ENCODE data around the gene EXOSC1. TPM values are rescaled to one million over a fixed set of nuclear protein-coding genes. Genes with fewer than 3 reads are reported as not detected.

The EXOSC1 gene
- total RNA-seq, 1 experiment from 2014 or later, result 56.5 TPM

GRCh38 chr10:97490592-97490991 is 44.8 kb upstream of the EXOSC1 start:
- no TSS peak for BruUV-seq (replicated peaks)
- Mint-ChIP-seq H3K36me3 (ENCODE audit: insufficient read depth, unreplicated experiment) (peaks cover 15% of the 10 kb centered on the region), H3K4me3 (ENCODE audit: unreplicated experiment) (no peak overlapping the region), H3K4me1 (ENCODE audit: insufficient read depth, unreplicated experiment) (peaks cover 36% of the 10 kb centered on the region), H3K9me3 (ENCODE audit: unreplicated experiment) (no peaks in the 10 kb centered on the region), H3K27ac (ENCODE audit: low read depth, unreplicated experiment) (peak overlapping the region; percentile 80), H3K27me3 (ENCODE audit: insufficient read depth, unreplicated experiment) (no peaks in the 10 kb centered on the region)
- intact Hi-C loops (cut with micrococcal nuclease), result loop anchor here (10.0 kb wide), 1 partner anchor 46 kb away; the partner anchor contains the start of genes EXOSC1 and ZDHHC16
- no peak for TF ChIP-seq CTCF (IDR thresholded peaks at IDR 0.05; ENCODE audit: unreplicated experiment)
- CTCF ChIA-PET, result interaction anchor here (0.6 to 1.7 kb wide), 7 partner anchors 9 to 184 kb away, joined by 3 to 6 read pairs (median 3); no protein-coding TSS in a partner anchor
- DNase-seq (ENCODE audit: unreplicated experiment), result no peak
- POLR2A ChIA-PET, result interaction anchor here (0.8 to 1.3 kb wide), 3 partner anchors 9 to 22 kb away, joined by 3 to 5 read pairs (median 5); no protein-coding TSS in a partner anchor

- Mint-ChIP-seq H3K27ac (ENCODE audit: low read depth, unreplicated experiment) (peak overlapping the region; percentile 49), H3K4me3 (ENCODE audit: unreplicated experiment) (no peak overlapping the region), H3K4me1 (ENCODE audit: insufficient read depth, unreplicated experiment) (peaks cover 30% of the 10 kb centered on the region), H3K9me3 (ENCODE audit: unreplicated experiment) (no peaks in the 10 kb centered on the region), H3K27me3 (ENCODE audit: insufficient read depth, unreplicated experiment) (no peaks in the 10 kb centered on the region), H3K36me3 (ENCODE audit: insufficient read depth, unreplicated experiment) (peaks cover 34% of the 10 kb centered on the region)
- intact Hi-C loops (cut with micrococcal nuclease), result no loop called here
- no peak for TF ChIP-seq CTCF (IDR thresholded peaks at IDR 0.05; ENCODE audit: unreplicated experiment)
- CTCF ChIA-PET, result interaction anchor here (0.6 kb wide), 1 partner anchor 37 kb away, joined by 9 read pairs; no protein-coding TSS in a partner anchor
- POLR2A ChIA-PET, result interaction anchor here (1.7 kb wide), 1 partner anchor 12 kb away, joined by 9 read pairs; no protein-coding TSS in a partner anchor
- BruUV-seq (replicated peaks), result no TSS peak
- no peak for DNase-seq (ENCODE audit: unreplicated experiment)
These were observed 40.0 kb upstream of the EXOSC1 start for GRCh38 chr10:97485647-97486281.

- ChIA-PET CTCF (interaction anchor here (0.6 to 1.3 kb wide), 3 partner anchors 12 to 70 kb away, joined by 3 to 4 read pairs (median 3); no protein-coding TSS in a partner anchor), POLR2A (interaction anchor here (0.7 to 1.1 kb wide), 3 partner anchors 13 to 203 kb away, joined by 4 to 5 read pairs (median 4); partner anchors contain the start of genes AVPI1 and UBTD1)
- no peak overlapping the region for H3K4me3 Mint-ChIP-seq (ENCODE audit: unreplicated experiment)
- intact Hi-C loops (cut with micrococcal nuclease), result no loop called here
- peaks cover 45% of the 10 kb centered on the region for H3K36me3 Mint-ChIP-seq (ENCODE audit: insufficient read depth, unreplicated experiment)
- no peaks in the 10 kb centered on the region for H3K9me3 Mint-ChIP-seq (ENCODE audit: unreplicated experiment)
- BruUV-seq (replicated peaks), result no TSS peak
- H3K27ac Mint-ChIP-seq (ENCODE audit: low read depth, unreplicated experiment), result no peak overlapping the region
- no peak for DNase-seq (ENCODE audit: unreplicated experiment)
- no peaks in the 10 kb centered on the region for H3K27me3 Mint-ChIP-seq (ENCODE audit: insufficient read depth, unreplicated experiment)
- H3K4me1 Mint-ChIP-seq (ENCODE audit: insufficient read depth, unreplicated experiment), result peaks cover 28% of the 10 kb centered on the region
- TF ChIP-seq CTCF (IDR thresholded peaks at IDR 0.05; ENCODE audit: unreplicated experiment), result no peak
These were observed 38.1 kb upstream of the EXOSC1 start for GRCh38 chr10:97483921-97484320.

GRCh38 chr10:97483506-97483905 is 37.7 kb upstream of the EXOSC1 start:
- Mint-ChIP-seq H3K4me3 (ENCODE audit: unreplicated experiment) (no peak overlapping the region), H3K27me3 (ENCODE audit: insufficient read depth, unreplicated experiment) (no peaks in the 10 kb centered on the region), H3K27ac (ENCODE audit: low read depth, unreplicated experiment) (no peak overlapping the region), H3K4me1 (ENCODE audit: insufficient read depth, unreplicated experiment) (peaks cover 24% of the 10 kb centered on the region), H3K36me3 (ENCODE audit: insufficient read depth, unreplicated experiment) (peaks cover 44% of the 10 kb centered on the region), H3K9me3 (ENCODE audit: unreplicated experiment) (no peaks in the 10 kb centered on the region)
- no TSS peak for BruUV-seq (replicated peaks)
- ChIA-PET POLR2A (interaction anchor here (0.6 to 4.1 kb wide), 5 partner anchors 14 to 337 kb away, joined by 3 to 27 read pairs (median 4); partner anchors contain the start of genes AVPI1 and UBTD1), CTCF (interaction anchor here (0.6 to 1.3 kb wide), 4 partner anchors 13 to 70 kb away, joined by 3 to 4 read pairs (median 3); no protein-coding TSS in a partner anchor)
- DNase-seq (ENCODE audit: unreplicated experiment), result no peak
- intact Hi-C loops (cut with micrococcal nuclease), result no loop called here
- TF ChIP-seq CTCF (IDR thresholded peaks at IDR 0.05; ENCODE audit: unreplicated experiment), result no peak
